SH-SY5Y (cell line): ENCODE results near the gene CEP350.

Source experiments
- GATA2 ChIP-seq: IDR thresholded peaks from 2 replicates; pipeline ENCODE4 v1.6.1; 2011; ENCODE audit warnings: mild to moderate bottlenecking, low read depth, low read length
- GATA3 ChIP-seq: IDR thresholded peaks from 2 replicates; pipeline ENCODE4 v1.6.1; 2011; ENCODE audit warnings: low read depth, mild to moderate bottlenecking, low read length, moderate library complexity

CEP350 gene

DNA sequence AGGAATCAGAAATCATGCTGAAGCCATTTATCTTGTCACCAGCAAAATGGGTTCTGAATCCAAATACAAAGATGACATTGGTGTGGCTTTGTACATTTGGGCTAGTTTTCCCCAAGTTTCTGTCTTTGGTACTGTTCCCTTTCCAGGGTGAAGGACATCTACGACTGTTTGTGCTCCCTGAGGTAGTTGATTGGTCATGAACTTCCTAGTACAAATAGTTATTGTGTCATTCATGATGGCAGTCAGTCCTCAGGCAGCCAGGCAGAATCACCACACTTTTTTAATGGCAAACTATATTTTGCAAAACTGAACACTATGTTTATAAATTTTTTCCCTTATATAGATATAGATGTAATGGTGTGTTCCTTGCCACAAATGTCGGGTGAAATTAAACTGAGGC is 46.0 kb downstream of the CEP350 start:
- no peak for TF ChIP-seq GATA2

- TF ChIP-seq GATA3 (no peak), GATA2 (no peak)
Measured at GRCh38 chr1:180002437-180002836, 47.8 kb downstream of the CEP350 start.

GRCh38 chr1:180003026-180003695 is 48.6 kb downstream of the CEP350 start:
- TF ChIP-seq GATA2 (no peak), GATA3 (no peak)

DNA sequence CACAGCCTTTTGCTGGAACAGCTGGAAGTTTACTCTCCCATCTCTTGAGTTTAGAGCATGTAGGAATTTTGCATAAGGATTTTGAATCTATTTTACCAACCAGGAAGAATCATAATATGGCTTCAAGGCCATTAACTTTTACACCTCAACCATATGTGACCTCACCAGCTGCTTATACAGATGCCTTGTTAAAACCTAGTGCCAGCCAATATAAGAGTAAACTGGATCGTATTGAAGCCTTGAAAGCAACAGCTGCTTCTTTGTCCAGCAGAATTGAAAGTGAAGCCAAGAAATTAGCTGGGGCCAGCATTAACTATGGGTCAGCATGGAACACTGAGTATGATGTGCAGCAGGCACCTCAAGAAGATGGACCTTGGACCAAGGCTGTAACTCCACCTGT is 65.4 kb downstream of the CEP350 start:
- TF ChIP-seq GATA2 (no peak), GATA3 (no peak)

- no peak for TF ChIP-seq GATA3
- no peak for TF ChIP-seq GATA2
Measured at GRCh38 chr1:180026556-180026955, 71.9 kb downstream of the CEP350 start.

DNA sequence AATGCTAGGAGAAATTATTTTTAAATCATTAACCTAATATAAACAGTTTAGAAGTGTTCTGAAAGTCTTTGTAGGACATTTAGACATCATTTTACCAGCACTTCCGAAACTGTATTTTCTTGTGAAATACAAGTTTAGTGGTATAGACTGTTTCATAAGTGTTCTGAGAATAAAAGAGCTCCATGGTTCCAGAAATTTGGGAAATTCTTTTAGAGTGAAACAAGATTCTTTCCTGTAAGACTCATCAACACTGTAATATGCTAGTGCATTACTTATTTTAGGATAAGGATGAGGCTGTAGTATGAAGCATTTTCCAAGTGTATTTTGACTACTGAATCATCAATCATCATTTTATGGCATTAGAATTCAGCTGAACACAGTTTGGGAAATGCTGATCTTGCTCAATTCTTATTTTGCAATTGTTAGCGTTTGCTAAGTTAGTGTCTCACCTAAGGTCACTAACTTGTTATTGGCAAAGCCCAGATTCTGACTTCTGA is 73.4 kb downstream of the CEP350 start:
- TF ChIP-seq GATA3 (no peak), GATA2 (no peak)

- TF ChIP-seq GATA3 (no peak), GATA2 (no peak)
Measured at GRCh38 chr1:180028864-180029263, 74.3 kb downstream of the CEP350 start.

DNA sequence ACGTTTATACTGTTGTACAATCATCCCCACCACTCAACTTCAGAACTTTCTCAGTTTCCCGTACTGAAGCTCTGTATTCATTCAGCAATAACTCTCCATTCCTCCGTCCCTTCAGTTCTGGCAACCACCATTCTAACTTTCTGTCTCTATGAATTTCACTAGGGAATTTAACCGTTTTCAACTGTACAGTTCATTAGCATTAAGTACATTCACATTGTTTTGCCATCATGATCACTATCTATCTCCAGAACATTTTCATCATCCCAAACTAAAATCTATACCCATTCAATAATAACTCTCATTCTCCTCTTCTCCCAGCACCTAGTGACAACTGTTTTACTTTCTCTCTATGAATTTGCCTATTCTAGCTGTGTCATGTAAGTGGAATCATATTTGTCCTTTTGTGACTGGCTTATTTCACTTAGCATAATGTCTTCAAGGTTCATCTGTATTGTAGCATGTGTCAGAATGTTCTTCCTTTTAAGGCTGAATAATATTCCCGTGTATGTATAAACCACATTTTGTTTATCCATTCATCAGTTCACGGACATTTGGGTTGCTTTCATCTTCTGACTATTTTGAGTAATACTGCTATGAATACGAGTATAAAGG is 75.0 kb downstream of the CEP350 start:
- no peak for TF ChIP-seq GATA3
- TF ChIP-seq GATA2 = no peak

- TF ChIP-seq GATA2 (no peak), GATA3 (no peak)
Measured at GRCh38 chr1:180031664-180032063, 77.1 kb downstream of the CEP350 start.

DNA sequence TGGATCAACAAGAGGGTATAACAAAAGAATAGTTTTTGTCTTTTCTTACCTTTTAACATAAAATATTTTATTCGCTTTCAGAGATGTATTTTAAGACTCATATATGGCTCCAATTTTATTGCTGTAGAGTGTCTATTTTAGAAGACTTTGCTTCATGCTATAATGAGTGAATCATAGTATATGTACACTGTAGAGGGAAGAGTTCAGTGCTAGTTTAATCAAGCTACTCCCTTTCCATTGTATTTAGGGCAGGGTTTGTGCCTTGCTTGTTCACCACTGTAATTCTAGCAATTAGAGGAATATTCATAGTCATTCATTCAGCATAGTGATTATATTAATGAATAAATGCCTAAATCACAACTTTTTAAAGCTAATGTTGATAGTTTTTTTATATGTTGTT is 78.8 kb downstream of the CEP350 start:
- no peak for TF ChIP-seq GATA3
- no peak for TF ChIP-seq GATA2

- TF ChIP-seq GATA3 (no peak), GATA2 (no peak)
Measured at GRCh38 chr1:180040034-180040433, 85.4 kb downstream of the CEP350 start.

DNA sequence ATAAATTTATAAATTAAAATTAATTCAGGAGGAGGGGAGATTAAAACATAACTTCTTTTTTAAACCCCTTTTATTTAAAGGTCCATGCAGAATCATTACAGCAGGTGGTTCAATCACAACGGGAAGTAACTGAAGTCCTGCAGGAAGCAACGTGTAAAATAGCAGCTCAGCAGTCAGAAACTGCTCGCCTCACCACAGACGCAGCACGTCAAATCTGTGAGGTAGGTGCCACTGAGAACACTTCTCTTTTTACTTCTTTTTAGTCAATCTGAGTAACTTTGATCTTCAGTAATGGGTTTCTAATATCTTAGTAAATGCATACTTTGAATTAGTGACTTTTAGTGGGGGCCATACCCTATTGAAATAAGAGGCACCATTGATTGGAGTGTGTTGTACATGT is 87.0 kb downstream of the CEP350 start:
- TF ChIP-seq GATA2 = no peak
- no peak for TF ChIP-seq GATA3

GRCh38 chr1:180042988-180043622 is 88.5 kb downstream of the CEP350 start:
- TF ChIP-seq GATA3 (no peak), GATA2 (no peak)

- TF ChIP-seq GATA3 (no peak), GATA2 (no peak)
Measured at GRCh38 chr1:180043785-180044184, 89.2 kb downstream of the CEP350 start.

DNA sequence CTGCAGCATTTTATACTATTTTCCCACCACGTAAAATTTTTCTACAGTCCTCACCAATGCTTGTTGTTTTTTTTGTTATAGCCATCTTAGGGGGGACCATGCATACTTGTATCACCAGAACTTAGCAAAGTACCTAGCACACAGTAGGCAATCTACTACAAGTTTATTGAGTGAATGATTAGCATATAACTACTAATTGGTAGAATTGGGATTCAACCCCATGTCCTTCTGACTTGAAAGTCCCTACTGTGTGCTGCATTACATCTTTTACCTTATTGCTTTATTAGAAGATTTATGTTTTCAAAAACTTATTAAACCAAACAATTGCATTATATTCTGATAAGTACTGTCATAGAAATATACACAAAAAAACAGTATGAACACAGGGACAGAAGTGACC is 92.1 kb downstream of the CEP350 start:
- TF ChIP-seq GATA2 = no peak
- TF ChIP-seq GATA3 = no peak
